HG03097 (cell line): ENCODE data around the gene NR2F2.

Experiments used
- ATAC-seq: cut with Tn5 transposase; IDR thresholded peaks from one replicate; pipeline ENCODE4 v1.9.1; 2021; ENCODE audit not compliant: unreplicated experiment, low FRiP score

Gene NR2F2

DNA sequence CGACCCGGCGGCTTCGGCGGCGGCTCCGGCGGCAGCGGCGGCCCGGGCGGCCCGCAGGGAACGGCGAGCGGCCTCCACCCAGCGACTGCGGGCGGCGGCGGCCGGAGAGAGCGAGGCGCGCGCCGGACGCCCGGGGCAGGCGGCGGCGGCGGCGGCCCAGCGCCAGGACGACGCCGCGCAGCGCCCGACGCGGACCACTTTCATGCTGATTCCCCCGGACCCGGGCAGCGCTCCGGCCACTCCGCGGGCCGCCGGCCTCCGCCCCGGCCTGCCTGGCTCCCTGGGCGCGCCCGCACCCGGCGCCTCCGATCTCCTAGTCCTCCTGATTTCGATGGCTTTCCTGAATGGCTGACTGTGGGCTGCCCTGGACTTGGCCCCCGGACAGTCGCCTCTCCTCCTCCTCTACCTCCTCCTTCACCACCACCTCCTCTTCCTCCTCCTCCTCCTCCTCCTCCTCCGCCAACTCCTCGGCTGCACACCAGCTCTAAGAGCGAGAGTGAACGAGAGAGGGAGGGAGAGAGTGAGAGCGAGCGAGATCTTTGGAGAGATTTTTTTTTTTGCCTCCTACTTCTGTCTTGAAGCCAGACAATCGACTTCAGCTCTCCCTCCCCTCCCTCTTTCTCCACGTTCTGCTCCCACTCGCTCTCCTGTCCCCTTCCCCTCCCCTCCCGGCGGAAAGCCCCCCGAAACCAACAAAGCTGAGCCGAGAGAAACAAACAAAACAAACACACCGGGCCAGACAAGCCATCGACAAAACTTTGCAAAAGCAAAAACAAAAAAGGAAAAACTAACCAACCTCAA is 844 bp downstream of the NR2F2 start:
- ATAC-seq, result no peak

DNA sequence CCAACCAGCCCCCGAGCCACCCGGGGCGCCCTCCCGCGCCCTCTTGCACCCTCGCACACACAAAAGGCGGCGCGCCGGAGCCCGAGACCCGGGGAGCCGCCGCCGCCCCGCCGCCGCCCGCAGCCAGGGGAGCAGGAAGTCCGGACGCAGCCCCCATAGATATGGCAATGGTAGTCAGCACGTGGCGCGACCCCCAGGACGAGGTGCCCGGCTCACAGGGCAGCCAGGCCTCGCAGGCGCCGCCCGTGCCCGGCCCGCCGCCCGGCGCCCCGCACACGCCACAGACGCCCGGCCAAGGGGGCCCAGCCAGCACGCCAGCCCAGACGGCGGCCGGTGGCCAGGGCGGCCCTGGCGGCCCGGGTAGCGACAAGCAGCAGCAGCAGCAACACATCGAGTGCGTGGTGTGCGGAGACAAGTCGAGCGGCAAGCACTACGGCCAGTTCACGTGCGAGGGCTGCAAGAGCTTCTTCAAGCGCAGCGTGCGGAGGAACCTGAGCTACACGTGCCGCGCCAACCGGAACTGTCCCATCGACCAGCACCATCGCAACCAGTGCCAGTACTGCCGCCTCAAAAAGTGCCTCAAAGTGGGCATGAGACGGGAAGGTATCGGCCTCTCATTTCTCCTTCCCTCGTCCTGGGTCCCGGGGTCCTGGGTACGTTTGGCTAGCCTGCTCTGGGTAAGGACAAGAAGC is 1.6 kb downstream of the NR2F2 start:
- no peak for ATAC-seq

DNA sequence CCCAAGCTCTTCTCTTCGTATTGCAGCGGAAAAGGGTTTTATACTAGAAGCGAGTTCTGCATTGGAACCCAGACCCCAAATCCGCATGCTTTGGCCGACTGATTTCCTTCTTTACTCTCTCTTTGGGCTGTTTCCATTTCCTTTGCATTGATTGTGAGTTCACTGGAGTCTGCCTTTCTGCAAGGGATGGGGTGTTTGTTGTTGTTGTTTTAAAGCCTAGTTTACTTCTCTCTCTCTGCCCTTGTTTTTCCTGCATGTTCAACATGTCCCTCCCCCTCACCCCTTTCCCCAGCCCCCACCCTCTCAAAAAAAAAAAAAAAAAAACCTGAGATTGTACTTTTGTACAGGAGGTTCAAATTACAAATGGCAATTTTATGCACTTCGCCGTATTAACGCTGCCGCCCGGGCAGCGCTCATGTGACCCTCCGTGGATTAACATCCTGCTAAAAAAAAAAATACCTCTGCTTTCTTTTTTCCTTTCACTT is 2.2 kb downstream of the NR2F2 start:
- ATAC-seq, result no peak

DNA sequence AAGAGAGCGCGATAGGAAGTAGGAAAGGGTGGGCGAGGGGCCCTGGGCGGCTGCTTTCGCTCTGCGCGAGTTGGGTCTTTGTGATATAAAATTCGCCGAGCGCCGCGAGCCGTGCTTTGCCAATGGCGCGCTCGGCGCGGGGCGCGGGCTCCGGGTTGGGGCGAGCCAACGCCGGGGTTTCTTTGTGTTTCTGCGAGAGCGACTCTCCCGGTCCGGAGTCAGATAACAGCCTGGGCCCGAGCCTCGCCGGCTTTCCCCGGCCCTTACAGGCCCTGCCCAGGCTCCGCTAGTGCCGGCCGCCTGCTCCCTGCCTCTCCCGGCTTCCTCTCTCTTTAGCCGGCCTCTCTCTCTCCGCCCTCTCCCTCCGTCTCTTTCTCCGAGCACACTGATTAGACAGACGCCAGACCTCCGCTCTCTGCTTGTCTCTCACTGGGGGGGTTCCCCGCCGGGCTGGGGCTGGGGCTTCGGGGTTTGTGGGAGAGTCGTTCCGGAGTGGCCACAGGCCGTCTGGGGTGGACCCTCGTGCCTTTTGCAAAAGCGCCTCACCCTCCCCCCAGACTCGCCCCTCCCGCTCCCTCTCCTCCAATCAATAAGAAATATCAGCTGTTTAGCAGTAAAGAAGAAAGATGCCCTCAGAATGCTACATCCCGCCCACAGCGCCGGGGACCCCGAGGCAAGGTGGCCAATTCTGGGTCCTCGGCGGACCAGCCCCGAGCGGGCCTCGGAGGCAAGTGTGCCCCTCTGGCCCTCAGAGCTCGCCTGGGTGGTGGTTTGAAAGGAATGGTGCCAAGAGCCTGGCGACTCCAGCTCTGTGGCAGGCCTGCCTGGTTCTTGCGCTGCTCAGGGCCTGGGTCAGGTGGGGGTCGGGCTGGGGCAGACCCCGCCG is 2.9 kb downstream of the NR2F2 start:
- ATAC-seq, result no peak

DNA sequence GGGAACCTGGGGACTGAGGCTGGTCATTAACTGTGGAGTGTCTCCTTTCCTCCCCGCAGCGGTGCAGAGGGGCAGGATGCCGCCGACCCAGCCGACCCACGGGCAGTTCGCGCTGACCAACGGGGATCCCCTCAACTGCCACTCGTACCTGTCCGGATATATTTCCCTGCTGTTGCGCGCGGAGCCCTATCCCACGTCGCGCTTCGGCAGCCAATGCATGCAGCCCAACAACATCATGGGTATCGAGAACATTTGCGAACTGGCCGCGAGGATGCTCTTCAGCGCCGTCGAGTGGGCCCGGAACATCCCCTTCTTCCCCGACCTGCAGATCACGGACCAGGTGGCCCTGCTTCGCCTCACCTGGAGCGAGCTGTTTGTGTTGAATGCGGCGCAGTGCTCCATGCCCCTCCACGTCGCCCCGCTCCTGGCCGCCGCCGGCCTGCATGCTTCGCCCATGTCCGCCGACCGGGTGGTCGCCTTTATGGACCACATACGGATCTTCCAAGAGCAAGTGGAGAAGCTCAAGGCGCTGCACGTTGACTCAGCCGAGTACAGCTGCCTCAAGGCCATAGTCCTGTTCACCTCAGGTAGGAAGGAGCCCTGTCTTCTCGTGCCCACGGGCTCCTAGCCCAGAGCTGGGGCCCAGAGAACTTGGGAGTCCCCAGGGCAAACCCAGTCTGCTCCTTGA is 3.7 kb downstream of the NR2F2 start:
- ATAC-seq, result no peak

DNA sequence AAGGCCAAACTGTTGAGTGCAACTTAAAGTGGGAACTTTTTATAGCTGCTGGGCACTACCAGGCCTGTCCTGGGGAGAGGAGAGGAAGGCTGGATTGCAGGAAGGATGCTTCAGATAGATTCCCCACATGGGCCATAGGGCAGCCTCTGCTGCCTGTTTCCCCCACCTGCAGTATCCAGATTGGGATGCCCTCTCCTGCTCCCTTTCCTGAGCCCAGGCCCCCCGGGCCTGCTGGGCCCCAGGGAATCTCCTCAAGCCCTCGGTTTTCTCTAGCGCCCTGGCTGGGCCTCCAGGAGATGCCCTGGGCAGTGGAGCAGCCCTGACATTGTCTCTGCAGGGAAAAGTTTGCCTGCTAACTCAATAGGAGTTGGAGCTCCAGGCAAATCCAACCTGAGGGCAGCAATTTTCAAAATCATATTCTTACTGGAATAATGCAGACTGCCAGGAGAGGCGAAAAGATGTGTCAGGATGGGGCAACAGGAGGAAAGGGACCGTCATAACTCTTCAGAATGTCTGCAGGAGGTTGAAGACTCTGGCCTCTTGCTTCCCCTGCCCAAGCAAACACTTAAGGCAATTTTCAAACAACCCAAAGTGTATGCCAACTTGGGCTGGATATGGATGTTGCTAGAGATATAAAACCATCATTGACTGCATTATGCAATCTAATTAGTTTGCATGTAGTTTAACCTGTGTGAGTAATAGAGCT is 4.4 kb downstream of the NR2F2 start:
- no peak for ATAC-seq

DNA sequence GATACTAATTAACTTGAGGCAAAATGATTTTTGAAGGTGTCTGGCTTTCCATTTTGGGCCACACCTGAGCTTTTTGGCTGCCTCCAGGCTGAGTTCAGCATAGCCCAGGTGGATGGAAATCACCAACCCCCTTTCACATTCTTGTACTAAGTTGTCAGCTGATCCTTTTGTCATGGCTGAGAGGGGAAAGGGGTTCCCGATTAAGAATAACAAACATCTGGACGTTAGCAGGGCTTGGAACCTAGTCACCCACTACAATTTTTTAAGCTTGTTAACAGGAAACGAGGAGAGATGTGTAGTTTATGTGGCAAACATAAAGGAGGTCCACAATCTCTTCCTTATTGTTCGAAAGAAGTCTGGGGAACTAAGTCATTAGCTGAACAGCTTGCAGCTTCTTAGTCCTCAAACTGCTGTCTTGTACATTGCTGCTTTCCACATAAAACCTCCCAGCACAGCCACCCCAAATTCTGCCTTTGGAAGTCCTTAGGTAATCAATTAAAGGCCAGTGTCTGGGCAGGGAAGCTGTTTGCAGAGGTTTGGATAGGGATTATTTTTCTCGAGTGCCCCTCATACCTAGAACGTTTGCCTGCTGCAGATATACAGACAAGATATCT is 5.0 kb downstream of the NR2F2 start:
- ATAC-seq, result no peak

DNA sequence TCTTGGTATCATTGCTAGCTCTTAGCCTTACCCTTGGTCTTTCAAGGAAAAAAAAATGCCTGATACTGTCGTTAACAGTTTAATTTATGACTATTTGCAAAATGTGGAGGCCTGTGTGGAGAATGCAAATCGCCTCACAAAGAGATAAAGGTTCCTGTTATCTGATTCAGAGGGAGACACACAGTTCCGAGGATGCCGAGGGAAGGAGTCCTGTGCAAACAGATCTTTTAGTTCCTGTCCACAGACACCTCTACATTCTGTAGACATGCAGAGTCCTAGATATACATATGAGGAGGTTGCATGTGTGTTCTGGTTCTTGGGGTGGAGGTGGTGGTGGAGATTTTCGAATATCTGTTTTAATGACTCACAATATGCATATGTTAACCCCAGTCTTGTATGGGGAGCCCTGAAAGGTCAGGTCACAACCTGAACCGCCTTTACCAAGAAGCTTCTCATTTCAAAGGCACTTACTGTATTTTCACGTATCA is 5.7 kb downstream of the NR2F2 start:
- ATAC-seq, result no peak

DNA sequence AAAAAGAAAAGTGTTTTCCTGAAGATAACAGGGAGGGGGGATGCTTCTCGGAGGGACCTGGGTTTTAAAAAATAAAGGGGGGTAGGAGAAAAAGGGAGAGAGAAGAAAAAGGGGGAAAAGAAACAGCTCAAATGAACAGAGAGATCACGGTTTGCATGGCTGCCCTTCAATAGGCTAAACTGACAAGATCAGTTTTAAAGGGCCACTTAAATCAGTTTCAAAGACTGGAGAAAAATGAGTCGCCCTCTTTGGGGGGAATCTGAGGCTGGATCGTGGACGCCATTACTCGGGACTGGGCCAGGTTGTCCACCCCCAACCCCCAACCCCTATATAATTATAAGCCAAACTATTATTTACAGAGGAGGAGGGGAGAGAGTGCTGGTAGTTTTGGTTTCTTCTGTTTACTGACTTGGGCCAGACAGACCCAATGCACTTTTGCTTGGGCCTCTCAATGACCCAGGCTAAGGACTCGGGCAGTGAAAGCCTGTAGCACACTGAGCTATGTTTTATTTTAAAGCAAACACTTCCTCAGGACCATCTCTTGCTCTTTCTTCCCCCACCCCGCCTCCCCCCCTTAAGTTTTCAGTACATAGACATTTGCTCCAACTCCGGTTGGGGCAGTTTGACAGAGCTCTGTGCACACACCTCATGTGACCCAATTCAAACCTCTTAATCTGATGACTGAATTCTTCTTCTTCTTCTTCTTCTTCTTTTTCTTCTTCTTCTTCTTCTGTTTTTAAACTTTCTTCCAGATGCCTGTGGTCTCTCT is 6.3 kb downstream of the NR2F2 start:
- ATAC-seq, result no peak

DNA sequence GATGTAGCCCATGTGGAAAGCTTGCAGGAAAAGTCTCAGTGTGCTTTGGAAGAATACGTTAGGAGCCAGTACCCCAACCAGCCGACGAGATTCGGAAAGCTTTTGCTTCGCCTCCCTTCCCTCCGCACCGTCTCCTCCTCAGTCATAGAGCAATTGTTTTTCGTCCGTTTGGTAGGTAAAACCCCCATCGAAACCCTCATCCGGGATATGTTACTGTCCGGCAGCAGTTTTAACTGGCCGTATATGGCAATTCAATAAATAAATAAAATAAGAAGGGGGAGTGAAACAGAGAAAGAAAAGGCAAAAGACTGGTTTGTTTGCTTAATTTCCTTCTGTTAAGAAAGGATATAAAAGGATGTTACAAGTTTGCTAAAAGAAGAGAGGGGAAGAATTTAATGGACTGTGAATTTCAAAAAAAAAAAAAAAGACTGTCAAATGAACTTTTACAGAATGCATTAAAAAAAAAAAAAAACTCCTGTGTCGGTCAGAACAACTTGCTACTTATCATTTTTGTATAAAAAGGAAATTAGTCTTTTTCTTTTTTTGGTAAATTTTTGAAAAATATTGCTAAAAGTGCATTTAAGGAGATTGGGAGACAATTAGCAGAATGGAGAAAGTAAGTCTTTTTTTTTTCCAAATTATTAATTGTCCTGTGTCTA is 7.0 kb downstream of the NR2F2 start:
- no peak for ATAC-seq

DNA sequence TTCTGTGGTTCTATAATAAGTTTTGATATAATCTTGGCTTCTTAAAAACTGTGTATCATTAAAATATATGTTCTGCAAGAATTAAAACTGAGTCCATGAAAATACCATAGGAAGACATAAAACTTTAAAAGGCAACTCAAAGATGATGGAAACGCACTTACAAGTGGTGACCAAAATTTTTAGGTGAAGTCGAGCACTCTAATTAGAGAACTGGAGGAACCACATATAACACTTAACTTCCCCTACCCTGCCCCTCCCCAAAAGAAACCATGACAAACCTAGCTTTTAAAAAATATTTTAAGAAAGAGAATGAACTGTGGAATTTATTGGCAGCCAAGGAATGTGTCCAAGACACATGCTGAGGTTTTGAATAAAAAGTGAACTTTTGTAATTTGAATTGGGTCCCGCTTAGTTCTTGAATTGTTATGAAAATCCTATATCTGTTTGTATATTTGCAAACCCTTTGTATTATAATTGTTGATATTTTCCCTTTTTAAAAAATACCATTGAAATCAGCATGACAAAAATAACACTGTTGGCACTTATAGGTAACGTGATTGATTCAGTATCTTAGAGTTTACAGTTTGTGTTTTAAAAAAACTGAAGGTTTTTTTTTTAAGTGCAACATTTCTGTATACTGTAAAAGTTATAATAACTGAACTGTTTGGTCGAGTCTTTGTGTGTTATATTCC is 7.7 kb downstream of the NR2F2 start:
- ATAC-seq, result no peak

DNA sequence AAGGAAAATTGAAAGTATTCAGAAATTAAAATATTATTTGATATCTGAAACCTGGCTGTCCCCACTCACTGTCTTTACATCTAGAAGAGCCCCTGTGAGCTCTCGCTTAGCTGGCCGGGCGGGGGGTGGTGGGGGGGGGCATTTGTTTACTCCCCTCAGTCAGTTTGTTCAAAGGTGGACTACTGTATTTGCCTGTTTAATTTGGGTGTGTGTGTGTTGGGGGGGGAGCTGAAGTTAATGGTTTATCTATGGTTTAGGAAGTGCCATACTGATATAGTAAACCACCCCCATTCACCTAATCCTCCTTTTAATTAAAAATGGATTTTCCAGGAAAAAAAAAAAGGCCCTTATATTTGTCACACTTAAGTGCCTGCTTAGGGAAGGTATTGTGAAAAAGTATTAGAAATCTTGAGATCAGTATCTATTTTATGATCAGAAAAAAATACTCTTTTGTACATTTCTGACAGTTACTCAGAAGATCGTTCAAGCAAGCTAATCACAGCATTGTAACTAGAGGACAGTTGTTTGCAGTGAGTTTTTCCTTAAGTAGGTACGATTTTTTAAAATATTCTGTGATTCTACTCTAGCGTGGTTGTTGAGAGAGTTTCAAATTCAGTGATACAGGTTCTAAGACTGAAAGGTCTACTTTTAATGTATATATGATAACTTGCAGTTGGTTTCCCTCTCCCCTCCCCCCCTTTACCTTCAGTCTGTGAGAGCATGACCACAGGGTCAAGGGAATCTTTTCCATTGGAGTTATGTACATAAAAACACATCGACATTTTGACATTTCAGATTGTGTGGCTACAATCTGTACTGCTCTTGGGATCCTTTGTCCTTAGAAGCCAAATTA is 8.5 kb downstream of the NR2F2 start:
- ATAC-seq, result no peak

DNA sequence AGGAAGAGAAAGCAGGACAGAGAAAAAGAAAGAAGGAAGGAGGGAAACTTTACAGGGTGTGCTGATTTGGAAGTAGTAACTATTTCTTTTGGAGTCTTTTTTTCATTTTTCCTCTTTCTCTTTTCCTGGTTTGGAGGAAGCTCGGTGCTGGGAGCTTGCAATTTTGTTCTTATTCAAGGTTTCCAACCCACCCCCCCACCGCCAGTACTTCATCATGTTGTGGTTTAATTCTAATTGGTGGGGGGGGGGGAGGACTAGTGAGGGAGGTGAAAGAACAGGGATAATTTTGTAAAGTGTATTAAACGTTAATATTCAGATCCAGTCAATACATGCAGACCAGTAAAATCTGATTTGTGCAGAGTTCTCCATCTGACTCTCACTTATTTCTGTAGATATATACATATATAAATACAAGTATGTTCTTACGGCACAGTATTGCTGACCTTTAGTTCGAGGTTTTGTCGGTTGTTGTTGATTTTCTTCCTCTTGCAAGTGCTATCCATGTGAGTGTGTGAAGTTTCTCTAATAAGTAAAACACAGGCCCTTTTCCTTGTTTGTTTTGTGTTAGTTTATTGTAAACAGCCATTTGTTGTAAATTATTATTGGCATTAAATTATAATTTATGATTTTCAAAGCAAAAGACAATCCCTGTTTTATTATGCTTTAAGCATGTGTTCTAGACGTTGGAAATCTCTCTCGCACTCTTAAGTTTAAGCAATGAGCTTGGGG is 9.3 kb downstream of the NR2F2 start:
- ATAC-seq, result no peak

DNA sequence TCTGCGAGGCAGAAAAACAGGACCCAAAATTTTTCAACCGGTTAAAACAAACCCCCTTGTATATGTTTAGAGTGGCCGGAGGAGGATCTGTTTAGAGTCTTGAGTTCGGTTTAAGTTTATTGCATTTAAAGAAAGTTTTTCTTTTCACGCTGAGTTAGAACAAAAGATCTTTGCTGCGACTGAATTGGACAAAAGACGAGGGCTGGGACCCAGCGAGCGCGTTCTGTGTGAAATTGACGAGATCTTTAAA is 9.8 kb downstream of the NR2F2 start:
- no peak for ATAC-seq

DNA sequence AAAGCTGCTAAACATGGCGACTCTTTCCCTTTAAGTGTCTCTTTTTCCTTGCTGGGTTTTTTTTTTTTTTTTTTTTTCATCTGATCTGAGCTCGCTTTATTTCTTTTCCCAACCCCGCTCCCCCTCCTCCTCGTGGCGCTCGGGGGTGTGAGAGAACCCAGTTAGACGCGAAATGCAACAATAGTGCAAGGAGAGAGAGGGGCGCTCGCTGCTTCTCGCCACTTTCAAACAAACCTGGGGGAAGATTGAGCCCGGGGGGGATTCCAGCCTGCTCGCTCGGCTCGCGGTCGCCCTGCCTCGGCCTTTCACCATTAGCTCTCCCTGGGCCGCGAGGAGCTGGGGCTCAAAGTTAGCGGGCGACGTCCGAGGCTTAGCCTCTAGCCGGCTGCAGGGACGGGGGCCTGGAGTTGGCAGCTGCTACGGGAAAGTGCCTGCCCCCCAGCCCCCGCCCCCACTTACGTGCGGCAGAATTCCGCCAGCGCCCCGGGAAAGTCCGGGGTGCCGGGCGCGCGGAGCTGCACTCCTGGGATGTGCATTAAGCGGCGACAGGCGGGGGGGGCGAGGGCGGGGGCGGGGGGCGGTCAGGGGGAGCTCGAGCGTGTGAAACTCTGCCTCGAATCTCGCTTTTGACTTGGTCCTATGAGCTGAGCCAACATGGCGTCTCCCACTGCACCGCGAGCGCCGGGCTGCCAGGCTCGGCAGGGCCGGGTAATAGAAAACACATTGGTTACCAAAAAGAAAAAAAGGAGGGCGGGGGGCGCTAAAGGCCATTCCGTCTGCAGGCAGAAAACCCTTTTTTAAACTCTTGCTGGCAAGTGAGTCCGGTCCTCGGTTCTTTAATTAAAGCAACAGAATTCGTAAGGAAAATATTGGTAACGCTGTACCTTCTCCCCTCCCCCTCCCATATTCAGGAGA is 10.4 kb downstream of the NR2F2 start:
- no peak for ATAC-seq
